Activated T-helper 17 cell treated with anti-CD3 and anti-CD28 coated beads, Interleukin-2, amount 50 U/mL, for 72 hours (primary cell): ENCODE results near the gene TTBK1. TPM values are rescaled to one million over a fixed set of nuclear protein-coding genes. Genes with fewer than 3 reads are reported as not detected.

Experiments used
- ATAC-seq: fragments of 150-1000 bp; cut with Tn5 transposase; replicated peaks from 2 replicates; pipeline ENCODE4 v1.10.0; 2021; ENCODE audit warnings: mild to moderate bottlenecking, moderate library complexity
- H3K27ac Mint-ChIP-seq: one replicate; pipeline ENCODE4 v1.8.0; 2022; ENCODE audit warnings: mixed read lengths
- H3K27me3 Mint-ChIP-seq: one replicate; pipeline ENCODE4 v1.8.0; 2022; ENCODE audit warnings: mixed read lengths
- H3K36me3 Mint-ChIP-seq: one replicate; pipeline ENCODE4 v1.8.0; 2022; ENCODE audit warnings: low read depth, mild to moderate bottlenecking, mixed read lengths
- H3K4me1 Mint-ChIP-seq: one replicate; pipeline ENCODE4 v1.8.0; 2022; ENCODE audit warnings: mixed read lengths
- H3K4me3 Mint-ChIP-seq: one replicate; pipeline ENCODE4 v1.8.0; 2022; ENCODE audit warnings: mild to moderate bottlenecking, mixed read lengths
- H3K9me3 Mint-ChIP-seq: one replicate; pipeline ENCODE4 v1.8.0; 2022; ENCODE audit warnings: mixed read lengths
- total RNA-seq, 2 donors: library from RNA; stranded (reverse); gene quantifications; one replicate each; pipeline ENCODE4 v1.2.3, GENCODE V29; 2022

TTBK1 gene
- total RNA-seq, 2 donors from 2014 or later, result 2.2 to 3.6 TPM

DNA sequence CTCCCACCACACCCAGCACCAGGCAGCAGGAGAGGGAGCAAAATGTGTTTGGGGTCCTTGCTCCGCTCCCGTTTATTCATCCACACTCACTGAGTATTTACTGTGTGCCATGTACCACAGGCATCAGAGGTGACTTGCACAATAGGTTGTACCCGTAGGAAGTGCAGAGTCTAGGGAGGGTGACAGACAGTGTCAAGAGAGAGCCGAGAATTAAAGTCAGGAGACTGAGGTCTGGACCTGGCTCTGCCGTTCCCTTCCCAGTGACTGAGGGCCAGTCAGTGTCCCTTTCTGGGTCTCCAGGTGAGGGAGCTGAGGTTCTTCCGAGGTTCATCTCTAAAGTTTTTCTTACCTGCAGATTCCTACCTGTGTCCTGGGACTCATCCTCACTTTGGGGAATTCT lies 22.3 kb downstream of the TTBK1 start:
- Mint-ChIP-seq H3K36me3 (no peaks in the 10 kb centered on the region), H3K27ac (no peak overlapping the region), H3K27me3 (peaks cover 3% of the 10 kb centered on the region), H3K9me3 (no peaks in the 10 kb centered on the region), H3K4me3 (no peak overlapping the region), H3K4me1 (peaks cover 3% of the 10 kb centered on the region)
- no peak for ATAC-seq

DNA sequence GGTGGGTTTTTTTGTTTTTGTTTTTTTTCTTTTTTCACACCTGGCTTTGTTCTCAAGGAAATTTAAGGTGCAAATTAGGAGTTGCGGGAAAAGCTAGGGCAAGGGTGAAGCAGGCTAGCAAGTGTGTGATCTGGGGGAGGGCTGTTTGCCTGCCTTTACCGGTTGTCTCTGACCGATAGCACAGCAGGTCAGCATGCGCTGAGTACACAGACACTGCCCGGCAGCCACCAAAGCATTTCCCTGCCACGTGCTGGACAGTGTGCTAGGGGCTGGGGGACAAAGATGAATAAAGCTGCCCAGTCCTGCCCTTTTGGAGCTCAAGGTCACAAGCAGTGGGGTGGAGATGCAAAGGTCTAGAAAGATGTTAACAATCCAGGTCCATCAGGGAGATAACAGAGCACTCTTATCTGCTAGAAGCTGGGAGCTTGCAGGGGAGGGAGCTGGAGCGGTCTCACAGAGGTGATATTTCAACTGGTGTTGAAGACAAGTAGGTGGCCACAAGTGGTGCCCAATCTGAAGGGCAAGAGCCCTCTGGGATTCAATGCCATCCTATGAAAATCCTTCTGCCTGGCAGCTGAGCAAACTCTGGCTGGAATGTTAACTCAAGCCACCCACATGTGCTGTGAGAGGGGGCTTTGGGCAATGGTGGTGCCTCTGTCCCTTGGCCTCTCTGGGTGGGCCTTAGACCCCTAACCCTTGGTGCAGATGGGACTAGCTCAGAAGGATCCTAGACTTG lies 24.5 kb downstream of the TTBK1 start:
- Mint-ChIP-seq H3K27me3 (peaks cover 3% of the 10 kb centered on the region), H3K4me1 (peaks cover 3% of the 10 kb centered on the region), H3K9me3 (no peaks in the 10 kb centered on the region), H3K27ac (no peak overlapping the region), H3K4me3 (no peak overlapping the region), H3K36me3 (no peaks in the 10 kb centered on the region)
- ATAC-seq, result no peak

DNA sequence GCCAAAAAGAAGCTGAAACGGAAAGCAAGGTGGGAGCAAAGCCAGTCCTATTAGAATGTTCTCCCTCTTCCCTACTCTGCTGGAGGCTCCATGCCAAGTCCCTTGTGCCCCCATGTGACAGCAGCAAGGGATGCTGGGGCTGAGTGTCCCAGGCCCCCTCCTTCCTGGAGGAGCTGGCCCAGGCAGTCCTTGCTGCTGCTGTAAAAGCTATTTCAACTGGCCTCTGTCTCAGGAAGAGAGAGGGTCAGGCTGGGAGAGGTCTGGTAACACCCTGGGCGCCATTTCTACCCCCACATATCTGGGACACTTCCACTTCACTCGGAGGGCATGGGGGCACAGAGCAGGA lies 25.0 kb downstream of the TTBK1 start:
- no peak for ATAC-seq
- Mint-ChIP-seq H3K27ac (no peak overlapping the region), H3K27me3 (peaks cover 3% of the 10 kb centered on the region), H3K4me1 (peaks cover 3% of the 10 kb centered on the region), H3K36me3 (no peaks in the 10 kb centered on the region), H3K4me3 (peak overlapping the region; percentile 70), H3K9me3 (no peaks in the 10 kb centered on the region)

DNA sequence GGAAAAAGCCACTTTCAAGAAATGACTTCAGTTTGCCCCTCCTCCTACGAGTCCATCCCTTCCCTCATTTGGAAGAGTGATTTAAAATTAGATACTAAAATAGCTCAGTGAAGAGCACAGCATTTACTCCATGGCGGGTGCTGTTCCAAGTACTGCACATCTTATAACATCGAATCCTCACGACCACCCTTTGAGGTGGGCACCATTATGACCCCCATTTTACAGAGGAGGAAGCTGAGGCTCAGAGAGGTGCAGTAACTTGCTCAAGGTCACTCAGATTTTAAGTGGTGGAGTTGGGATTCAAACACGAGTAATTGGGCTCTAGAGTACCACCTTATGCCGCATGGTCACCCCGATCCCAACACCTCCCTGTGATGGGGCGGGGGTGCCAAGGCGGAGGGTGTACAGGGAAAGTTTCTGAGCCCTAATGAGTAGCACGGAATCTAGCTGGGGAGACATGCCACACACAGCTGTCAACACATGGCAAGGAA lies 25.5 kb downstream of the TTBK1 start:
- Mint-ChIP-seq H3K27me3 (peaks cover 3% of the 10 kb centered on the region), H3K4me3 (peak overlapping the region; percentile 70)
- no peak for ATAC-seq

DNA sequence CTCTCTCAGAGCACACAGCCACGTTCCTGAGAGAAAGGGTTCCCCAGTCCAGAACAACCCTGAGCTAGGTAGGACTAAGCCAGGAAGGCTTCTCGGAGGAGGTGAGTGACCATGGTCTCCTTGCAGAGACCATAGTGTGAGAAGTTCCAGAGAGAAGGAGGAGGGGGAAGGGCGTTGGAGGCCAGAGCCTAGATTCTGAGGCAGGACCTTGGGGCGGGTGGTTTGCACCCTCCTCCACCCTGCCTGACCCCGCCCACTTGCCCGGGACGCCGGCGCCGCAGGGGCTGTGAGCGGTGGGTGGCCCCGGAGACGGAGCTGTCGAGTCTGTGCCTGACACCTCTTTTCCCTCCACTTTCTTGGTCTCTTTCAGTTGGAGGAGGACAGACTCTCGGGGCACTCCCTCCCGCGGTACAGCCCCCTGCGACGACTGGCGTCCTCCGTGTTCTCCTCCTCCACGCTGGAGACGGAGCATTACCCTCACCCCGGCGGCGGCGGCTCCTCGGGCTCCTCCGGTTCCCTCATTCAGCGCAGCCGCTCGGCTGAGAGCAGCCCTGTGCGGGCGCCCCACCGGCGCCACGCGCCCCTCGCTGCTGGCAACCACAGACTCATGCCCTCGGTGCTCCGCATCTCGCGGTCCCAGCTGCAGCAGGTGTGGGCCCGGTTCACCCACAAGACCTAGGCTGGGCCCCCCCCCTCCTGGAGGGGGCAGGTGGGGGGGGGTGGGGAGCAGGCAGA lies 26.2 kb downstream of the TTBK1 start:
- peak overlapping the region; percentile 70 for H3K4me3 Mint-ChIP-seq
- H3K36me3 Mint-ChIP-seq, result no peaks in the 10 kb centered on the region
- peaks cover 3% of the 10 kb centered on the region for H3K27me3 Mint-ChIP-seq
- no peaks in the 10 kb centered on the region for H3K4me1 Mint-ChIP-seq
- peak; percentile 71 for ATAC-seq
- no peaks in the 10 kb centered on the region for H3K9me3 Mint-ChIP-seq
- peak overlapping the region; percentile 42 for H3K27ac Mint-ChIP-seq

More for the DNA sequence above, 25.5 kb downstream of the TTBK1 start:
- Mint-ChIP-seq H3K4me1 (no peaks in the 10 kb centered on the region), H3K9me3 (no peaks in the 10 kb centered on the region), H3K36me3 (no peaks in the 10 kb centered on the region), H3K27ac (peak overlapping the region; percentile 42)

DNA sequence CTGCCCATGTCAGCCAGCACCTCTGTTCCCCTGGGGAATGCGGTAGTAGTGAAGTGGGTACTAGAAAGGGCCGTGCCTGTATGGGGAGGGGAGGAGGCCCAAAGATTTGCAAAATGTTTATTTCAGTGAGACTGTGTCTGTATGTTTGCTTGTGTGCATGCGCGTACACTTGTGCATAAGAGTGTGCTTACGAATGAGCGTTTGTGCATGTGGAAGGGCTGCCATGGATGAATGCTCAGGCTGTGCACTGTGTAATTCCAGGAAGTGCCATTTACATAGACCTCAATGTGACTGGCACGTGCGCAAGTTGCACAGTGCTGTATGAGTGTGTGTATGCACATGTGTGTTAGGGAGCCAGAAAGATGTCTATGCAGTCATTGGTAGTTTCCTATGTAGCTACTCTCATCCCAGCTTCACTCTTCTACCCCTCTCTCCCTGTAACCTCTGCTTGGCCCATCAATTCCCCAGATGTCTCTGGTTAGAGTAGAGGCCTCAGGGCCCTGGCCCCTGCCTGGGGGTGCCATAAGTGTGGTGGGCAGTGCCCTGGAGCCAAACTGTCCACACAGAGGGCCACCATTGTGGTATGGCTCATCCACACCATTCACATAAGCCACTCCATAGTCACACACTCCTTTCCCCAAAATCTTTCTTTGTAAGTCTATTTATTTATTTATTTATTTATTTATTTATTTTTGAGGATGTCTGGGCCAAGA lies 28.0 kb downstream of the TTBK1 start:
- Mint-ChIP-seq H3K9me3 (no peaks in the 10 kb centered on the region), H3K27me3 (peaks cover 8% of the 10 kb centered on the region), H3K27ac (no peak overlapping the region), H3K36me3 (no peaks in the 10 kb centered on the region), H3K4me3 (no peak overlapping the region), H3K4me1 (peaks cover 5% of the 10 kb centered on the region)
- ATAC-seq, result no peak

DNA sequence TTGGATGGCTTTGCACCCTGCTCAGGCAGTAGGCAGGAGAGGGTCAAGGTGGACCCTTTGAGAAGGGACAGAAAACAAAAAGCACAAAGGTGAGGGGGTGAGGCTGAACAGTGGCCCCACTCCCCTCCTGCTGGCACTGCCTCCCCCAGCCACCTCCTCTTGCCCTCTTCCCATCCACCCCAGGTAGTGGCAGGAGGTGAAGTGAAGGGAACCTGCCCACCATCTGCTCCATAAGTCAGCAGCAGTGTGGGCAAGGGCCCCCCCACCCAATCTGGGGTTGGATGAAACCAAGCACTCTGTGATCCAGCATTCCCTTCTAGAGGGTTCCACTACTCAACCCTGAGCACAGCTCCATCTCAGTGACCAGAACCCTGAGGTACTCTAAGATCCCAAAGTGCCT lies 28.7 kb downstream of the TTBK1 start:
- H3K9me3 Mint-ChIP-seq, result no peaks in the 10 kb centered on the region
- no peaks in the 10 kb centered on the region for H3K36me3 Mint-ChIP-seq
- peaks cover 6% of the 10 kb centered on the region for H3K4me1 Mint-ChIP-seq
- no peak overlapping the region for H3K4me3 Mint-ChIP-seq
- peaks cover 9% of the 10 kb centered on the region for H3K27me3 Mint-ChIP-seq
- ATAC-seq, result no peak
- peak overlapping the region; percentile 48 for H3K27ac Mint-ChIP-seq

DNA sequence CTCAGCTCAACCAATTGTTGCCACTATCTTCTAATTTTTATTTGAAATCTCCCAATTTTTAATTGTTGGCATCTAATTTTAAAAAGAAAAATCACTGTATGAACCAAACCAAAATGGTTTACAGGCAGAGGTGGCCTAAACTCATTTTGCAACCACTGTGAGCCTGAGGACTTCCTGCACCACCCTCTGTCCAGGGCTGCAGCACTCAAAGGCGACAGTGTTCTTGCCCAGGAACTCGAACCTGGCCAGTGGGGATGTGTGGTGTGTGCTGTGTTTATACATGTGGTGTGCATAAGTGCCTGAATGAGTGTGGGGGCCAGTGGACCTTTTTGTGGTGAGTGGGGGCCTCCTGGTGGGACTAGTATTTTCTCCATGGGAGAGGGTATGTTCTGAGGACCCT lies 30.4 kb downstream of the TTBK1 start:
- ATAC-seq, result no peak
- no peaks in the 10 kb centered on the region for H3K36me3 Mint-ChIP-seq
- H3K27ac Mint-ChIP-seq, result no peak overlapping the region
- no peak overlapping the region for H3K4me3 Mint-ChIP-seq
- H3K4me1 Mint-ChIP-seq, result peaks cover 6% of the 10 kb centered on the region
- H3K27me3 Mint-ChIP-seq, result peaks cover 14% of the 10 kb centered on the region
- H3K9me3 Mint-ChIP-seq, result no peaks in the 10 kb centered on the region

DNA sequence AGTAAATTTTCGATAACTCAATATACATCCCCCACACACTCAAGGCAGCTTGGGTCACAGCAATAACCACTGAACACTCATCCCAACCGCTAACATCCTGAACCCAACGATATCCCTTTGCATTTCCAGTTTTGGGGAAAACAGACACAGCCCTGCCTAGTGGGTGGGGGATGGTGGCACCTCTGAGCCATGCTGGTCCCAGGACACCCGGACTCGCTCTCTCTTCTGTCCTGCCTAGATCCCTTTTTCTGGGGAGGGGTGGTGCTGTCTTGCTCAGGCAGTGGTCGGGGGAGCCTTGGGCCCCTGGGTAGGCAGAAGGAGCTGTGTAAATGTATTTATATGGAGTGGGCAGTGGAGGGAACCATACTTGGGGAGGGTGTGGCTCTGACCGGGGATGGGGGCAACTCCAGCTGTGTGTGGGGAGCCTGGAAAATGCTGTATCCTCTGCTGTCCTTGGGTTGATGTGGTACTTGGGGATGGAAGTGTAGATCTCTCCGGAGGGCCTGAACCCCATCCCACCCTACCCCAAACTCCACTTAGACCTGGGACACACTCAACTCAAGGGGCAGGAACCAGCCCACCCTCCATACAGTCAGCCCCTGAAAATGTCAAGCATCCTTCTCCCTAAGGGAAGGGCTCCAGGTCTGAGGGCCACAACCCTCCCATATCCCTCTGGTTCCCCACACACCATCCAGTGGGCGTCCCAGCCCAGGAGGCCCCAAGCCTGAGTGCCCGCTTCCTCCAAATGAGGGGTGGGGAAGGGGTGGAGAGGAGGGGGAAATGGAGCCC lies 31.0 kb downstream of the TTBK1 start:
- Mint-ChIP-seq H3K27me3 (peaks cover 10% of the 10 kb centered on the region), H3K27ac (no peak overlapping the region), H3K4me3 (peak overlapping the region; percentile 72), H3K4me1 (peaks cover 6% of the 10 kb centered on the region), H3K36me3 (no peaks in the 10 kb centered on the region), H3K9me3 (no peaks in the 10 kb centered on the region)
- ATAC-seq, result no peak

DNA sequence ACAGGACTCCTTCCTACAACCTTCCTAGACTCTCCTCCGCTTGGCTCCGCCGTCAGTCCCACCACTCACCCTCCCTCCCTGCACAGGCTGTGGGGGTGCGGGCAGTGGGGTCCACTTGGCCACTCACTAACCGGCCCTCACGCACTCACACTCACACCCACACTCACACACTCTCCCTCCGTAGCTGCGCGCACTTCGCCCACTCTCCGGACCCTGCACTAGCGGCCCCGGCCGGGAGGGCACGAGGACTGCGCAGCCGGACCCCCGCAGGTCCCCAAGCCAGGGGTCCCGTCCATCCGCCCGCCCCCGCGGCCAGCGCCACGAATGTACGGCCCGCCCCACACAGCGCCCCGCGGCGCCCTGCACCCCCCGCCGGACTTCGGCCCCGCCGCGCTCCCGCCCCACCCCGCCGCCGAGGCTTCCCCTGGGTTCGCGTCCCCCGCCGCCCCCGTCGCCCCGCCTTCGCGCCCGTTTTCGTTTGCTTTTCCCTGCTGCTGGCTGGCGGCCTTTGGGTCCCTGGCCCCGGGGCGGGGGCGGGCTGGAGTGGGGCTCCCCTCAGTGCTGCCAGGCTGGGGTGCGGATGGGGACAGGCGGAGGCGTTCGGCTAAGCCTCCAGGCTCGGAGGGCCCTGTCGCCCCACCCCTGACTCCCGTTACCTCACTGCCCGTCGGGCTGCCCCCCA lies 31.8 kb downstream of the TTBK1 start:
- ATAC-seq, result peak; percentile 53
- no peaks in the 10 kb centered on the region for H3K36me3 Mint-ChIP-seq
- H3K4me3 Mint-ChIP-seq, result peak overlapping the region; percentile 72
- no peaks in the 10 kb centered on the region for H3K9me3 Mint-ChIP-seq
- no peak overlapping the region for H3K27ac Mint-ChIP-seq
- peaks cover 10% of the 10 kb centered on the region for H3K27me3 Mint-ChIP-seq
- H3K4me1 Mint-ChIP-seq, result peaks cover 6% of the 10 kb centered on the region

DNA sequence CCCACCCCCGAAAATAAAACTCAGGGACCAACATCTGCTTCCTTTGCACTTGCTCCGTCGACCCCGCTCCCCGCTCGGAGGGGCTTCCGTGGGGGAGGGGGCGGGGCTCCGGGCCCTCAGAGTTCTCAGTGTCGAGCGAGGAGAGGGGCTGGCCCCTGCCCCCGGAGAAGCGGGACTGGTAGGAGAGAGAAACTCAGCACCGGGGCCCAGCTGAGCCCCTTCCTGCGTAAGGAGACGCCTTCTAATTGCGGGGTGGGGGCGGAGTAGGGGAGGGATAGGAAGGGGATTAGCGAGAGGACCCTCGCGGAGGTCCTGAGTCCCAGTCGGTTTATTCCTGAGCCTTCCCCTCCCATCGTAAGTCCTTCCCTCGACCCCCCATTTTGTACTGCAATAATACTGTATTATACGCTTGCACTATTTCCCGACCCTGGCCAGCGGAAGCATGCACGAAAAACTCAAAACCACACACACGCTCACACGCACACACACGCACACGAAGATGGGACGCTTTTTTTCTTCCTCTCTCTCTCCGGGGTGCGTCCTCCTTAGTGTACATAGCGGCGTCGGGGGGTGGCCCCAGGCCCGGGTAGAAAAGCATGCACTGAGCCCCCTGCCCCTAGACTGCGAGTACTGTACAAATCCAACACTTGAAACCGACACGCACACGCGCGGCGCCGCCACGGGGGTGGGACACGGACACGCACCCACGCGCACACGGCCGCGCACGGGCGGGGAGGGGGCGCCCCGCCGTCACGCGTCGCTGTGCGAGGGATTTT lies 32.7 kb downstream of the TTBK1 start:
- H3K27ac Mint-ChIP-seq, result peak overlapping the region; percentile 54
- no peaks in the 10 kb centered on the region for H3K9me3 Mint-ChIP-seq
- peaks cover 6% of the 10 kb centered on the region for H3K4me1 Mint-ChIP-seq
- peak overlapping the region; percentile 72 for H3K4me3 Mint-ChIP-seq
- H3K36me3 Mint-ChIP-seq, result no peaks in the 10 kb centered on the region
- H3K27me3 Mint-ChIP-seq, result peaks cover 15% of the 10 kb centered on the region
- ATAC-seq, result peak; percentile 59

DNA sequence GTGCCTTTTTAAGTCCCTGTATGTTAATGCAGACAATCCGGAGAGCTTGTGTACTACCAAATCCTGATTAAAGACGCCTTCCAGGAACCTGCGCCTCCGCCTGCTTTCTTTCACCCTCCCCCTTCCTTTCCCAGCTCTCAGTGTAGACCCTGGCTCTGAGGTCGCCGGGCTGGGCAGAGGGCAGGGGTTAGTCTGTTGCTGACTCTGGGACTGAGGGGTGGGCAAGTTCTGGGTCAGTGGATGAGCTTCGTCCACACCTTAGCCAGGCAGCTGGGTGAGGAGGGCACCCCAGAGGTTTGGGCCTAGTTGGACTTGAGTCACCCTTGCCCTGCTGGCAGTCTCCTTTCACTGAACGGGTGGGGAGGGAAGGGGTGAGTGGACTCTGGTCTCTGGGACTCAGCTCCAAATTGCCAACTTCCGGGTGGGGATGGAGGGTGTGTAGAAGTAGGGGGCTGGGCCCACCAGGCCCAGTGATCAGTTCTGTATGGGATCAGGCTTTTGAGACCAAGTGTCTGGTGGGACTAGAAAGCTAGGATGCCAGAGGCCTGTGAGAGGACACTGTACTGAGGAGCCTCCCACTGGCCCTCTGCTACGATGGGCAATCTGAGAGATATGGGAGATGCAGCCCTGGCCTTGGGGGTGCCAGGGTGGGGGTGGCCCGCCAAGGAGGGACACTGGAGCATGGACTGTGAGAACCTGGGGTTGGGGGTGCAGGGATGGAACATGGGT lies 33.5 kb downstream of the TTBK1 start:
- peaks cover 6% of the 10 kb centered on the region for H3K4me1 Mint-ChIP-seq

DNA sequence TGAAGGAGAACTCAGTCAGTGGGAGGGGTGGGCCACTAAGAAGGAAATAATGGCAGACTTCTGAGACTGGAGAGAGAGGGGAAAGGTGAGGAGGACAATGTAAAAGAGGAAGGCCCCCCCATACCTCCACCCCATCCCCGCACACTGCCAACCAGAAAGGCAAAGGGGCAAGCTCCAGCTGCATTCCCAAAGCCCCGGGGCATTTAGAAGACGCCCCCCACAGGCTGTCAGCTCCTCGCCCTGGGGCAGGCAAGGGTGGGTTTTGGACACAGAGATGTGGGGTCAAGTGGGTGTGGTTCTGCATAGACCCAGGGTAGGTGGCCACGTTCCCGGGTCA lies 34.0 kb downstream of the TTBK1 start:
- Mint-ChIP-seq H3K36me3 (no peaks in the 10 kb centered on the region), H3K27ac (no peak overlapping the region), H3K27me3 (peaks cover 22% of the 10 kb centered on the region), H3K9me3 (no peaks in the 10 kb centered on the region), H3K4me1 (peaks cover 6% of the 10 kb centered on the region), H3K4me3 (no peak overlapping the region)
- ATAC-seq, result no peak

More for the DNA sequence above, 33.5 kb downstream of the TTBK1 start:
- Mint-ChIP-seq H3K36me3 (no peaks in the 10 kb centered on the region), H3K9me3 (no peaks in the 10 kb centered on the region), H3K27me3 (peaks cover 21% of the 10 kb centered on the region), H3K4me3 (peak overlapping the region; percentile 72), H3K27ac (no peak overlapping the region)
- ATAC-seq, result no peak
